HepG2 (cell line): Measurements from ENCODE around the gene NAV2. TPM values are rescaled to one million over a fixed set of nuclear protein-coding genes. Genes with fewer than 3 reads are reported as not detected.

ENCODE experiments used
- ATAC-seq: fragments of 200-7000 bp; cut with Tn5 transposase; 3 replicates; pipeline ENCODE4 v1.9.1; 2020; ENCODE audit warnings: mild to moderate bottlenecking, moderate library complexity
- BruUV-seq: library from RNA; stranded (reverse); fragments of 400-500 nt; replicated peaks from 2 replicates; lab custom pipeline; 2021; lab: Mats Ljungman, UMichigan
- CTCF ChIA-PET: fragments of 300-600 bp; formaldehyde crosslinking; extraction: SDS; loops from one replicate; lab custom pipeline; 2021; ENCODE audit warnings: low total read pairs, inconsistent platforms, low intra/inter-chr PET ratio; lab: Yijun Ruan, JAX
- POLR2A ChIA-PET: fragments of 350-600 bp; sonication (Branson Sonifier 250); formaldehyde crosslinking; loops from one replicate; lab custom pipeline; 2020; ENCODE audit warnings: antibody characterized with exemption, inconsistent platforms; lab: Yijun Ruan, JAX
- DNase-seq: peaks from one replicate; pipeline ENCODE4 v3.0.0-alpha.2; 2015; ENCODE audit warnings: low spot score
- FAIRE-seq: peaks from 3 replicates; lab custom pipeline; 2011; peaks lifted over from hg19 to GRCh38; lab: Jason Lieb, UNC
- H2AFZ ChIP-seq: one replicate; pipeline ENCODE4 v1.6.1; 2011; ENCODE audit warnings: low read length, inconsistent platforms
- H3K27ac ChIP-seq: fragments of 300-600 bp; 3 replicates; pipeline ENCODE4 v1.8.0; 2011; ENCODE audit warnings: mixed run types, mild to moderate bottlenecking, mixed read lengths, low read length, inconsistent platforms; ENCODE audit not compliant: insufficient read depth; ENCODE audit errors: extremely low read length
- H3K27me3 ChIP-seq, 2 experiments: fragments of 200-600 bp in 1 of 2; 2 replicates in 1 of 2; 3 replicates in 1 of 2; pipeline versions ENCODE4 v1.6.0 to v1.8.0; 2011; ENCODE audit warnings: low read length in 2 of 2, mild to moderate bottlenecking in 2 of 2, moderate library complexity in 2 of 2, inconsistent platforms in 1 of 2; ENCODE audit not compliant: insufficient read depth in 2 of 2, control insufficient read depth in 1 of 2
- H3K36me3 ChIP-seq, 2 experiments: fragments of 200-600 bp in 1 of 2; replicated peaks in 1 of 2; 2 replicates in 1 of 2; 3 replicates in 1 of 2; pipeline versions ENCODE4 v1.5.1 to v1.8.0; 2011; ENCODE audit warnings: low read length in 2 of 2, inconsistent platforms in 1 of 2; ENCODE audit not compliant: insufficient read depth in 2 of 2, control insufficient read depth in 1 of 2
- H3K4me1 ChIP-seq: 2 replicates; pipeline ENCODE4 v1.5.1; 2012; ENCODE audit warnings: low read length, inconsistent platforms; ENCODE audit not compliant: insufficient read depth
- H3K4me2 ChIP-seq: 2 replicates; pipeline ENCODE4 v1.6.0; 2011; ENCODE audit warnings: low read depth, low read length, inconsistent platforms
- H3K4me3 ChIP-seq, 3 experiments: fragments of 200-600 bp in 1 of 3; sonication (generic), shearing (Covaris generic) in 1 of 3; replicated peaks in 1 of 3; 2 replicates each; pipeline ENCODE4 v1.5.1; 2011 to 2016; ENCODE audit warnings: low read length in 3 of 3, inconsistent platforms in 2 of 3, low read depth in 2 of 3, mild to moderate bottlenecking in 2 of 3, control low read depth in 1 of 3, mixed read lengths in 1 of 3; ENCODE audit not compliant: insufficient read depth in 1 of 3
- H3K79me2 ChIP-seq: one replicate; pipeline ENCODE4 v1.6.1; 2011; ENCODE audit warnings: low read length, inconsistent platforms; ENCODE audit not compliant: insufficient read depth
- H3K9ac ChIP-seq: 2 replicates; pipeline ENCODE4 v1.6.0; 2011; ENCODE audit warnings: mild to moderate bottlenecking, low read depth, low read length, inconsistent platforms; ENCODE audit not compliant: insufficient read depth
- H3K9me3 ChIP-seq: 2 replicates; pipeline ENCODE4 v1.5.1; 2012; ENCODE audit warnings: mild to moderate bottlenecking, low read length
- H4K20me1 ChIP-seq: 2 replicates; pipeline ENCODE4 v1.6.0; 2011; ENCODE audit warnings: inconsistent platforms, mild to moderate bottlenecking, low read length, moderate library complexity; ENCODE audit not compliant: insufficient read depth
- CREB1 ChIP-seq, 2 experiments: fragments of 450-650 bp in 1 of 2; IDR thresholded peaks; 2 replicates each; pipeline ENCODE4 v1.6.1; 2016 to 2017; ENCODE audit warnings: control low read depth in 1 of 2, mild to moderate bottlenecking in 1 of 2, missing compliant biosample characterization in 1 of 2, missing genetic modification characterization in 1 of 2
- ZNF503 ChIP-seq: sonication (generic); formaldehyde crosslinking; IDR thresholded peaks from 2 replicates; pipeline ENCODE4 v1.4.0; 2020; ENCODE audit warnings: missing genetic modification reagents
- ZNF775 ChIP-seq: sonication (generic); formaldehyde crosslinking; IDR thresholded peaks from 2 replicates; pipeline ENCODE4 v1.4.0; 2020; ENCODE audit warnings: missing genetic modification reagents, mild to moderate bottlenecking, moderate library complexity, borderline replicate concordance
- WGBS: methylation state at CpG from one replicate; pipeline ENCODE4 v1.1.6; 2017; ENCODE audit warnings: low lambda C conversion rate; 5-methylcytosine and 5-hydroxymethylcytosine counted together
- in situ Hi-C: cut with HindIII; loops from 2 replicates; pipeline ENCODE4 v1.10.0; 2017; ENCODE audit warnings: low pct_unique_long_range_greater_than_20kb; ENCODE audit not compliant: extremely low pct_ligation_motif_present
- intact Hi-C: fragments of 100-400 bp; cut with micrococcal nuclease; formaldehyde crosslinking; loops from one replicate; pipeline ENCODE4 v1.10.0; 2022; ENCODE audit not compliant: unreplicated experiment
- polyA plus RNA-seq, 8 experiments: library from polyadenylated mRNA; depleted of rRNA in 3 of 8; stranded (reverse) in 7 of 8; unstranded in 1 of 8; fragments of >200 nt; fragmentation: Illumina TruSeq in 4 of 8; extraction: Trizol in 4 of 8; gene quantifications; 2 replicates each; pipeline versions ENCODE4 v1.2.1 to v1.2.3, GENCODE V29; 2011 to 2016; ENCODE audit warnings: low read depth in 4 of 8, missing spikeins in 1 of 8, mixed read lengths in 1 of 8; ENCODE audit not compliant: insufficient read depth in 1 of 8
- total RNA-seq, 5 experiments: library from RNA; depleted of rRNA; stranded (reverse); fragments of >200 nt; fragmentation: Illumina TruSeq; extraction: Trizol; gene quantifications; 2 replicates each; pipeline ENCODE4 v1.2.3, GENCODE V29; 2016; ENCODE audit warnings: low read depth in 1 of 5
- TF ChIP-seq, protein P1 (sequence below): sonication (generic); formaldehyde crosslinking; IDR thresholded peaks from 2 replicates; pipeline ENCODE4 v1.9.0; 2021; ENCODE audit warnings: missing genetic modification reagents, borderline replicate concordance
- TF ChIP-seq, protein P2 (sequence below): IDR thresholded peaks from 2 replicates; pipeline ENCODE4 v1.6.1; 2016; ENCODE audit warnings: missing compliant biosample characterization, missing genetic modification reagents, borderline replicate concordance

Gene NAV2
- total and polyA plus RNA-seq, 2 of the 13 experiments (the other 11 are each of a cell fraction or from before 2014, with no cell fraction given): 9.3 to 34.6 TPM

DNA sequence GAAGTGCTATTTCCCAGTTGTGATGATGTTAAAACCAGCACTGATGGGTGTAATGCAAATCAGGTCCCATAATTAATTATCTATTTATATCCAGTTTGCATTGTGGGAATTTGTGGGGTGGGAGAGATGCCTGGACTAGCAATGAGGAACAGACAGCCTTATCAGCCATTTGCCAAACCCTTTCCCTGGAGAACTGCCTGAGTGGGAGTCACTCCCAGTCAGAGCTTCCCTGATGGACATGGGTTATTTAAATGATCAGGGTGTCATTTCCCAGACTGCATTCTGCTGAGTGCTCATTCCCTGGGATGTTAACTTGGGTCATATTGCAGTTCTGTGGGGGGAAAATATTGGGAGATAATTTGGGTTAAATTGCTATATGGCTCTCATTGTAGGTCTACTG, 168.5 kb downstream of the NAV2 start (continued):
- TF ChIP-seq, protein P1, sequence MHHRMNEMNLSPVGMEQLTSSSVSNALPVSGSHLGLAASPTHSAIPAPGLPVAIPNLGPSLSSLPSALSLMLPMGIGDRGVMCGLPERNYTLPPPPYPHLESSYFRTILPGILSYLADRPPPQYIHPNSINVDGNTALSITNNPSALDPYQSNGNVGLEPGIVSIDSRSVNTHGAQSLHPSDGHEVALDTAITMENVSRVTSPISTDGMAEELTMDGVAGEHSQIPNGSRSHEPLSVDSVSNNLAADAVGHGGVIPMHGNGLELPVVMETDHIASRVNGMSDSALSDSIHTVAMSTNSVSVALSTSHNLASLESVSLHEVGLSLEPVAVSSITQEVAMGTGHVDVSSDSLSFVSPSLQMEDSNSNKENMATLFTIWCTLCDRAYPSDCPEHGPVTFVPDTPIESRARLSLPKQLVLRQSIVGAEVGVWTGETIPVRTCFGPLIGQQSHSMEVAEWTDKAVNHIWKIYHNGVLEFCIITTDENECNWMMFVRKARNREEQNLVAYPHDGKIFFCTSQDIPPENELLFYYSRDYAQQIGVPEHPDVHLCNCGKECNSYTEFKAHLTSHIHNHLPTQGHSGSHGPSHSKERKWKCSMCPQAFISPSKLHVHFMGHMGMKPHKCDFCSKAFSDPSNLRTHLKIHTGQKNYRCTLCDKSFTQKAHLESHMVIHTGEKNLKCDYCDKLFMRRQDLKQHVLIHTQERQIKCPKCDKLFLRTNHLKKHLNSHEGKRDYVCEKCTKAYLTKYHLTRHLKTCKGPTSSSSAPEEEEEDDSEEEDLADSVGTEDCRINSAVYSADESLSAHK: no peak
- TF ChIP-seq ZNF503 (CRISPR knock-in tag): no peak
- TF ChIP-seq ZNF775: no peak

DNA sequence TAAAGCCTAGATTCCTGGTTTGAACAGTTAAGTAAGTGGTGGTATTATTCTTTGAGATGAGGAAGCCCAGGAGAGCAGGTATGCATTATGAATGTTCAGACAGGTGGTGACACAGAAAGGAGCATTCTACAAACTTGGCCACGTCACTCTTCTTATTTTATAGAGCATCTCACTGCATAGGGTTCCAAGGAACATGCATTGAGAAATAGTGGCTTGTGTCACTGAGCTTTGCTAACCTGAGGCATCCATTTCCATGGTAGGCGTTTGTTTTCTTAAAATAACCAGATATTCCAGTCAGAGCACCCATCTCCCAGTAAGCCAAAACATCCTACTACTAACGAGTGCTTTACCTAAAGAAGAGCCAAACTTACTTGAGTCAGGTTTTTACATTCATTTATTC, 169.7 kb downstream of the NAV2 start:
- DNase-seq (no peak), FAIRE-seq (no peak), ATAC-seq (no peak)
- POLR2A ChIA-PET: no interaction called here
- H3K36me3 ChIP-seq: no peaks in the 10 kb centered on the region
- BruUV-seq: no TSS peak
- intact Hi-C loops (no loop called here), in situ Hi-C loops (no loop called here)
- peaks cover 0 to 29% of the 10 kb centered on the region in 2 experiments; a peak in 2 of 5 replicates for H3K27me3 ChIP-seq
- CTCF ChIA-PET: no interaction called here
- no peaks in the 10 kb centered on the region for H3K79me2 ChIP-seq
- no peak overlapping the region for H3K4me3 ChIP-seq
- H3K9me3 ChIP-seq: no peaks in the 10 kb centered on the region
- TF ChIP-seq, protein P2, sequence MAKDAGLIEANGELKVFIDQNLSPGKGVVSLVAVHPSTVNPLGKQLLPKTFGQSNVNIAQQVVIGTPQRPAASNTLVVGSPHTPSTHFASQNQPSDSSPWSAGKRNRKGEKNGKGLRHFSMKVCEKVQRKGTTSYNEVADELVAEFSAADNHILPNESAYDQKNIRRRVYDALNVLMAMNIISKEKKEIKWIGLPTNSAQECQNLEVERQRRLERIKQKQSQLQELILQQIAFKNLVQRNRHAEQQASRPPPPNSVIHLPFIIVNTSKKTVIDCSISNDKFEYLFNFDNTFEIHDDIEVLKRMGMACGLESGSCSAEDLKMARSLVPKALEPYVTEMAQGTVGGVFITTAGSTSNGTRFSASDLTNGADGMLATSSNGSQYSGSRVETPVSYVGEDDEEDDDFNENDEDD (CRISPR knock-in tag): no peak
- peak; percentile 36; the same call in 1 of the 2 replicates for TF ChIP-seq CREB1 (IDR thresholded peaks at IDR 0.05)
- no peak for TF ChIP-seq CREB1 (CRISPR knock-in tag; IDR thresholded peaks at IDR 0.05)
- H2AFZ ChIP-seq: no peak overlapping the region
- H3K27ac ChIP-seq: no peak overlapping the region
- no peaks in the 10 kb centered on the region for H4K20me1 ChIP-seq
- no peak overlapping the region for H3K9ac ChIP-seq
- 10% methylated on average over 3 of the region's 3 CpGs for WGBS
- no peak overlapping the region for H3K4me2 ChIP-seq
- H3K4me1 ChIP-seq: no peaks in the 10 kb centered on the region
